ENCODE data around the gene NAIF1. TPM values are rescaled to one million over a fixed set of nuclear protein-coding genes. Genes with fewer than 3 reads are reported as not detected.

NAIF1 gene
- total RNA-seq (2022) (8.5 and 8.6 TPM in 2 replicates), Bru-seq, nascent RNA (percentile 55 among the genes with signal in this experiment), BruChase-seq, experiment 1, labeled RNA remaining after a 2-hour chase (percentile 61 among the genes with signal in this experiment), BruChase-seq, experiment 2, labeled RNA remaining after a 6-hour chase (percentile 46 among the genes with signal in this experiment)
- long read RNA-seq, transcript NAIF1-201 (2 exons, 3,399 nt), result major isoform, 5 of 13 reads
- long read RNA-seq, partial matches to known transcripts, result 1 of 13 reads
- long read RNA-seq, other reads (novel, unspliced or antisense), result 6 of 13 reads

- ChIA-PET CTCF (interaction anchor here (0.6 to 3.2 kb wide), 11 partner anchors 10 to 1147 kb away, joined by 3 to 15 read pairs (median 4); no protein-coding TSS in a partner anchor), POLR2A (interaction anchor here (0.7 to 1.8 kb wide), 5 partner anchors 12 to 85 kb away, joined by 3 to 7 read pairs (median 4); no protein-coding TSS in a partner anchor)
- Mint-ChIP-seq H3K4me1 (ENCODE audit: low read depth, unreplicated experiment) (peaks cover 8% of the 10 kb centered on the region), H3K36me3 (ENCODE audit: insufficient read depth, unreplicated experiment) (peaks cover 6% of the 10 kb centered on the region), H3K9me3 (ENCODE audit: unreplicated experiment) (no peaks in the 10 kb centered on the region), H3K27me3 (ENCODE audit: insufficient read depth, unreplicated experiment) (no peaks in the 10 kb centered on the region), H3K4me3 (ENCODE audit: unreplicated experiment) (no peak within 1 kb of the TSS), H3K27ac (ENCODE audit: unreplicated experiment) (no peak within 1 kb of the TSS)
- Histone ChIP-seq H3K9me3 (no peaks in the 10 kb centered on the region), H3K4me3 (ENCODE audit: low read depth, low read length) (peak within 1 kb of the TSS; percentile 77), H3K36me3 (ENCODE audit: control insufficient read depth, insufficient read depth, low read length) (no peaks in the 10 kb centered on the region), H3K4me1 (peaks cover 13% of the 10 kb centered on the region), H3K27me3 (replicated peaks; ENCODE audit: control insufficient read depth, insufficient read depth, low read length) (no peaks in the 10 kb centered on the region)
- peak; percentile 97 to 98 for DNase-seq
- TSS peak; percentile 35 for BruUV-seq (replicated peaks)
- intact Hi-C loops (cut with micrococcal nuclease; ENCODE audit: unreplicated experiment), result loop anchor here (1.0 to 5.0 kb wide), 4 partner anchors 12 to 86 kb away; no protein-coding TSS in a partner anchor
- no peak for TF ChIP-seq CTCF (IDR thresholded peaks at IDR 0.05; ENCODE audit: insufficient read depth in 1 of 2, low read depth in 1 of 2, low read length in 1 of 2, severe bottlenecking in 1 of 2, unreplicated experiment in 1 of 2)
Measured at GRCh38 chr9:128066713-128067644, at the start of gene NAIF1. Gene NAIF1 (minus strand): TSS chr9:128067320. CDS start chr9:128067101, 219 bp downstream.

- Mint-ChIP-seq H3K4me3 (ENCODE audit: unreplicated experiment) (no peak overlapping the region), H3K36me3 (ENCODE audit: insufficient read depth, unreplicated experiment) (peaks cover 51% of the 10 kb centered on the region), H3K4me1 (ENCODE audit: low read depth, unreplicated experiment) (peaks cover 15% of the 10 kb centered on the region), H3K27ac (ENCODE audit: unreplicated experiment) (peak overlapping the region; percentile 93), H3K27me3 (ENCODE audit: insufficient read depth, unreplicated experiment) (no peaks in the 10 kb centered on the region), H3K9me3 (ENCODE audit: unreplicated experiment) (no peaks in the 10 kb centered on the region)
- H3K36me3 ChIP-seq (ENCODE audit: control insufficient read depth, insufficient read depth, low read length), result peaks cover 4% of the 10 kb centered on the region
- intact Hi-C loops (cut with micrococcal nuclease; ENCODE audit: unreplicated experiment), result loop anchor here (1.0 to 5.0 kb wide), 4 partner anchors 18 to 173 kb away; partner anchors contain the start of genes NAIF1 and SLC25A25
- no peak for TF ChIP-seq CTCF (IDR thresholded peaks at IDR 0.05; ENCODE audit: insufficient read depth in 1 of 2, low read depth in 1 of 2, low read length in 1 of 2, severe bottlenecking in 1 of 2, unreplicated experiment in 1 of 2)
- H3K4me1 ChIP-seq, result peaks cover 28% of the 10 kb centered on the region
- H3K9me3 ChIP-seq, result no peaks in the 10 kb centered on the region; the same call in 1 of the 2 replicates
- H3K27me3 ChIP-seq (replicated peaks; ENCODE audit: control insufficient read depth, insufficient read depth, low read length), result no peaks in the 10 kb centered on the region
- H3K4me3 ChIP-seq (ENCODE audit: low read depth, low read length), result no peak overlapping the region
- peak in 1 of 2 experiments; percentile 33 for DNase-seq
- CTCF ChIA-PET, result interaction anchor here (0.6 to 1.6 kb wide), 6 partner anchors 11 to 103 kb away, joined by 3 to 4 read pairs (median 3); no protein-coding TSS in a partner anchor
- POLR2A ChIA-PET, result no interaction called here
- no TSS peak for BruUV-seq (replicated peaks)
Measured at GRCh38 chr9:128116104-128117083, 49.3 kb upstream of the NAIF1 start.

All from Caco-2 (cell line).